Activated CD4-positive, CD25-positive, alpha-beta regulatory T cell treated with anti-CD3 and anti-CD28 coated beads, Interleukin-2, amount 50 U/mL, for 16 hours (primary cell): ENCODE data around the gene EXD1.

ENCODE experiments used
- DNase-seq: peaks from one replicate; pipeline ENCODE4 v3.0.0-alpha.2; 2020; ENCODE audit warnings: low read depth, low spot score

The EXD1 gene

DNA sequence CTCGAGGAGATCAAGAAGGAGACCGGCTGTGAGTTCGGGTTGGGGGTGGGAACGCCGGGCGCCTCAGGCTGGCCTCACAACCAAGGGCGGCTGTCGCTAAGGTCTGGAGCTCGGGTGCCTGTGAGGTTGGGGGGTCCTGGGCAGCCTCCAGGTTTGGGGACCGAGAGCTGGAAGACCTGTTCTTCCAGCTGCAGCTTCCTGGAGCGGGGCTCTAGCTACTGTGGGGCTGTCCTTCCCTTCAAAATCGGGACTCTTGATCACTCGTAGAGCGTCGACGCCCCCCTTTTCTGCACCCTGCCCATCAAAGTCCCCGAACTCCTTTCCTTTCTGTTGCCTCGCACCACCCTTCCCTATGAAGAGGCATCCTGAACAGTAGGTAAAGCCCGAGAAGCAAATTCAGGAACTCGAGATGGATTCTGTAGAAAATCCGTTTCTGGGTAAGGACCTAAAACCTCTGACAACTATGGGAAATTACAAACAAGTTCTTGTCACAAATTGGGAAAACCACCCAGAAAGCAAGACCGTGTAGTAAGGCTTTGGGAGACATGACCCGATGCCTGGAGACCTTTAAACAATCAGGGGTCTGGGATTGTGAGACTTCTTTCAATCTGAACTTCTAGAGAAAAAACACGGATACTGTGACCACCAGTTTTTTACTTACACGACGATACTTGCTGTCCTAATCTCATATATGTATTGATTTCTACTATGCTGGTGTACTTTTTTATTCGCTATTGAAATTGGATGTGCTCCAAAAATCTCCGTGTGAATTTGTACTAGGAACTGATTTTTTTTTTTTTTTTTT, 1.1 kb upstream of the EXD1 start:
- DNase-seq = no peak

DNA sequence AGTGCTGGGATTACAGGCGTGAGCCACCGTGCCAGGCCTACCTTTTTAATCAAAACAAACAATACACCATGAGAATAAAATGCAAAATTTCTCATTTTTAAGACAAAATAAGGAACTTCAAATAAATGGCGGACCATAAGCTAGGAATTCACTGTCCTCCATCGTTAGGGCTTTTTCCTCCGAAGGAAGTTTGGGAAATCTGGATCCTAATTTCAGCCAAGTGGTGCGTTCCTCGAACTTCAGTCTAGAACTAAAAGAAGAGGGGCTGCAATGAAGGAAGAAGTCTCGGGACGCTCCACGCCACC, 260 bp downstream of the EXD1 start:
- DNase-seq = no peak

DNA sequence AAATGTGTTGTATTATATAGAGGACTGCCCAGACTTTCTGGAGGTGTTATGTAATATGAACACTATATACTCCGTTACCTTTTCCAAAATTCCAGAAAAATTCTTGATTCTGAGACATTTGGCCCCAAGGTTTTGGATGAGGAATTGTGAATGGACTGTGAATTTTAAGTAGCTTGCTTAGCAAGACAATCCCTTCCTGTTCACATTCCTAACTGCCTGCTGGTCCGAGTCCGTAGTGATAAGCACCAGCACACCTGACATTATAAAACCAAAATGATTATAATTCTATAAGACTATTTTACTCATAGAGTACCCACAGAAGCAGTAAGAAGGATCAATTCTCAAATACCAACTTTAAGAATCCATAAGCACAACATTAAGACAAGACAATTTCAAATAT, 11.2 kb downstream of the EXD1 start:
- DNase-seq = no peak

DNA sequence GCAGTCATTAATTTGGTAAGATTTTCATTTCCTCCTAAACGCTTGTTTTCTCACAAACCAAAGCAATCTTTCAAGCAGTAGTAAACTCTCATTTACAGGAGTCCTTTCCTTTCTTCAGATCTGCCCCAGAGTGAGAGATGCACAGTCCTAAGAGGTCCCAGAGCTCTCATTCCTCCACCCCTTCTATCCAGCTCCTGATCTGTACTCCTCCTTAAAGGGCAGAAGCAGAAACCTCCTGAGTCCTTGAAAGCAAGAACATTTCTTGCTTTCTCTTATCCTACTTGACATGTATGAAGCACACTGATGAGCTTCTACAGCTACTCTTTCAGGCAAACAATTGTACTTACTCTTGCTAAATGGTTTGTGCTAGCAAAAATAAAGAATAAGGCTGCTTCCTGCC, 11.7 kb downstream of the EXD1 start:
- no peak for DNase-seq

DNA sequence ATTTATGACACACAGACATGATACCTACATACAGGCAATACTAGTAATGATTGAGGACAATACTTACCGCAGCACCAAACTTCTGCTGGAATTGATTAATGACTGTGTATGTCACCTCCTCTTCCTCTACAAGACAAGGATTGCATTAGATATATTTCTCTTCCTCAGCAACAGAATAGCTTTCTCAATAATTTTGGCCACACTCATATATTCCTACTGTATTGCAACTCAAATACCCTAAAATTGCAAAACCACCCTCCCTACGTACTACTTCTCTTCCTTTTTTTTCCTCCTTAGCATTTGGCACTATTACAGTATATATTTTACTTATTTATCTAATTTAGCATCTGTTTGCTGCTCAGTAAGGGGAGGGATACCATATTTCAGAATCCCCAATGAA, 14.8 kb downstream of the EXD1 start:
- no peak for DNase-seq

DNA sequence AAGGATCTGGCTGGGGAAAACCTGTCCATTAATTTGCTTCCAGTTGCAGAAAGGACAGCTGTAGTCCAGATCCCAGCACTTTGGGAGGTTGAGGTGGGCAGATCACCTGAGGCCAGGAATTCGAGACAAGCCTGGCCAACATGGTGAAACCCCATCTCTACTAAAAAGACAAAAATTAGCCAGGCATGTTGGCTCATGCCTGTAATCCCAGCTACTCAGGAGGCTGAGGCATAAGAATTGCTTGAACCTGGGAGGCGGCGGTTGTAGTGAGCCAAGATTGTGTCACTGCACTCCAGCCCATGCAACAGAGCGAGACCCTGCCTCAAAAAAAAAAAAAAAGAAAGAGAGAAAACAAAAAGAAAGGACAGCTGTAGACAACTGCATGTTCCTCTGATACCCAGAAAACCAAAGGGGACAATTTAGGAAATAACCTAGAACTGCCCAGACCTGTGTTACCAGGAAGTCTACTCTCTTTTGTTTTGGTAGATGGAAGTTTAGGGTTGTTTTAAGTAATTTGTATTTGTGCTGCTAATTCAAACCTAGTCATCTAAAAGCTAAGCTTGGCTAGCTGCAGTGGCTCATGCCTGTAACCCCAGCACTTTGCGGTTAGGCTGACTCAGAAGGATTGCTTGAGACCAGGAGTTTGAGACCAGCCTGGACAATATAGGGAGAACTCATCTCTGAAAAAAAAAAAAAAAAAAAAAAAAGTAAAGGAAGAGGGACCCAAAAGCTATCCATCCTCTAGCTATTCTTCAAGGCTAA, 22.7 kb downstream of the EXD1 start:
- DNase-seq = no peak

DNA sequence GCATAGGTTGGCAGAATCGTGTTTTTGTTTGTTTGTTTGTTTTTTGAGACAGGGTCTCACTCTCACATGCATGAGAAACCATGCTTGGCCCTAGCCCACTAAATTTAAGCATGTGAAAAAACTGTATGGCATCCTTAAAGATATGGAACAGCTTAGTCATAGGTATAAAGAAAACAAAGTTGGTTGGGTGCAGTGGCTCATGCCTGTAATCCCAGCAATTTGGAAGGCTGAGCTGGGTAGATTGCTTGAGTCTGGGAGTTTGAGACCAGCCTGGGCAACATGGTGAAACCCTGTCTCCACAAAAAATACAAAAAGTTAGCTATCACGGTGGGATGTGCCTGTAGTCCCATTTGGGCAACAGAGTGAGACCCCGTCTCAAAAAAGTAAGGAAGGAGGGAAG, 25.2 kb downstream of the EXD1 start:
- no peak for DNase-seq

DNA sequence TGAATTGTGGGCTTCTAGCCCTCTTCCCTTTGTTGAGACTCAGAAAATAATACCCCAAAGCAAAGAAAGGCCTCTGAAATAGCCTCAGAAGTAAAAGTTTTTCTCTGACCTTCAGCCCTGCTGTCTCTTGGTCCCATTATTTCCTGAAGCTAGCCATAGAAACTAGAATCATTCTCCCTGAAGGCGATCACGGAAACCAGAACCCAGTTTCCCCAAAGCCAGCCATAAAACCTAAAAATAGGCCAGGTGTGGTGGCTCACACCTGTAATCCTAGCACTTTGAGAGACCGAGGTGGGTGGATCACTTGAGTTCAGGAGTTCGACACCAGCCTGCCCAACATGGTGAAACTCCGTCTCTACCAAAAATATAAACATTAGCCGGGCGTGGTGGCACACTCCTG, 27.2 kb downstream of the EXD1 start:
- no peak for DNase-seq

DNA sequence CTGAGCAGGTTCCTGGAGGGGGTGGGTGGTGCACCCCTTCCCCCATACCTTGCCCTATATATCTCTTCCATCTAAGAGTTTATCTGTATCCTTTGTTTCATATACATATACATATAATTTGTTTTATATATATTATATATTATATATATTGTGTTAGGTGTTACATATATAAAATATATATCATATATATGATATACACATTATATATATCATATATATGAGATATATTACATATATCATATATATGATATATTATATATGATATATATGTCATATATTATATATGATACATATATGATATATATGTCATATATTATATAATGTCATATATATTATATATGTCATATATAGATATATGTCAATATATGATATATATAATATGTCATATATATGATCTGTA, 31.1 kb downstream of the EXD1 start:
- DNase-seq = no peak

DNA sequence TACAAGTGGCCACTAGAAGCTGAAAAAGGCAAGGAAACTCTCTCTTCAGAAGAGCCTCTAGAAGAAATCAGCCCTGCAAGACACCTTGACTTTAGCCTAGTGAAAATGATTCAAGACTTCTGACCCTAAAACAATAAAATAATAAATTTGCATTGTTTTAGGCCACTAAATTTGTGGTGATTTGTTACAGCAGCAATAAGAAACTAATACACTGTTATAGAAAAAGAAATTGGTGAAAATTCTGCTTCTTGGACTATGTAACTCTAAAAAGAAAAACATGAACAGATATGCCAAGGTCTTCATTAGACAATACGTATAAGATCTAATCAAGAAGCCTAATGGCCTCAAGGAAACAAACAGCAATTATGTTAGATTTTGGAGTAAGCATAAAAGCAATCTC, 36.1 kb downstream of the EXD1 start:
- no peak for DNase-seq

DNA sequence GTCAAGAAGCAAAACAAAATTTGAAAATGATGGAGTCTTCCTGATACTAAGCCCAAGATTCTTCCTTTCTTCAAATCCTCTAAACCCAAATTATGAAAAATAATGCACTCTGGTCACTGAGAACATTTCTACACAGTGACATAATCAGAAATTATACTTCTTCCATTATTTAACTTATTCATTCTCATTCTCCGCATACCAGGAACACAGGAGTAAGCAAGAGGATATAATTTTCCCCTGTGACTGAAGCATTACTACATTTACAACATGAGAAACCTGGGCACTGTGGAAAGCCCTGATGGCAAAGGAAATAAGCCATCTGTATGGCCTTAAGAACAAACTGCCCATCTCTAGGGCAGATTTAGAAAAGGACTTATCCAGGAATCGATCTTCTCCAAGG, 47.0 kb downstream of the EXD1 start:
- no peak for DNase-seq

DNA sequence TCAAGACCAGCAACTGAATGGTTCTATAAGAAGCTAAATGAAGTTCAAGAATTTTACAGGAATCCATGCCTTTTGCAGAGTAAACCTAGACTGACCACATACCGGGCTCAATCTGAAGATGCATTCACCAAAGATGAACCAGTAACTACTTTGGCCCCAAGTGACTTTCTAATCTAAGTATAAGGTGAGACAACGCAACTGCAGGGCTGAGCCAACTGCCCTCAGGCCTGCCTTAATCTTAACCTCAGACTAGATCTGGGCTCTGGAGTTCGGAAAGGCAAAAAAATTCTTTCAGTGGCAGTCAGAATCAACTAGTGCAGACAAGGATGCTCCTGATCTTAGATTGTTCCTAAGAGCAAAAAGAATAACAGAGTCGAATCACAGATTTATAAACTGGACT, 48.3 kb downstream of the EXD1 start:
- no peak for DNase-seq

DNA sequence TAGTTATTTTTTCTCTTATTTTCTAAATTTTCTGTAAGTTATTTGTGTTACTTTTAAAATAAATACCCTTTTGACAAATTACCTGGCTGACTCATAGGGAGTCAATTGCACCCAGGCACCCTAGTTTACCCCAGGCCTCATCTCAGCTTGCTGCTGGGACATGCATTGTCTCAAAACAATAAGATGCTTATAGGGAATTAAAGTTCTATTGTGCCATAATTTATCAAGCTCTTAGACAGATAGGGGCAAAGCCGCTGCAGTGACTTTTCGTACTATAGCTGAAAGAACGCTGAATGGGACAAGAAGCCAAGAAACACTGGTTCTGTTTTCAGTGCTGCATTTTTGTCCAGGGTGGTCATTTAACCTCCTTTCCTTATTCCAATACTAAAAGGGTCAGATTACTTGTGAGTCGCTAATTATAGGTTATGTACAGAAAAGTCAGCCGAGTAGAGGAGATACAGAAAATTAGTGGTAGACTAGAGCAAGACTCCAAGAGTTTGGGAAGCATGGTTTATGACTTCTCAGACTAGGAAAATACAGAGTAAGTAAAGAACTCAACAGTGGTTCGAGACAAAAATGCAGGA, 50.3 kb downstream of the EXD1 start:
- no peak for DNase-seq

DNA sequence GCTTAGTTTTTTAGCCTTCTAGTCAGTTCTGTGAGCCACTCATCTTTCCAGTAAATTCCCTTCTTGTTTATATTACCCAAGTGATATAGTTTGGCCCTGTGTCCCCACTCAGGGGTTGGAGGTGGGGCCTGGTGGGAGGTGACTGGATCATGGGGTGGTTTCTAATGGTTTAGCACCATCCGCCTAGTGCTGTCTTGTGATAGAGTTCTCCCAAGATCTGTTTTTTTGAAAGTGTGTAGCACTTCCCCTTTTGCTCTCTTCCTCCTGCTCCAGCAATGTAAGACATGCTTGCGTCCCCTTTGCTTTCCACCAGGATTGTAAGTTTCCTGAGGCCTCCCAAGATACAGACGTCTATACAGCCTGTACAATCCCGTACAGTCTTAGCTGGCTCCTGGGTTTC, 60.8 kb downstream of the EXD1 start:
- no peak for DNase-seq

DNA sequence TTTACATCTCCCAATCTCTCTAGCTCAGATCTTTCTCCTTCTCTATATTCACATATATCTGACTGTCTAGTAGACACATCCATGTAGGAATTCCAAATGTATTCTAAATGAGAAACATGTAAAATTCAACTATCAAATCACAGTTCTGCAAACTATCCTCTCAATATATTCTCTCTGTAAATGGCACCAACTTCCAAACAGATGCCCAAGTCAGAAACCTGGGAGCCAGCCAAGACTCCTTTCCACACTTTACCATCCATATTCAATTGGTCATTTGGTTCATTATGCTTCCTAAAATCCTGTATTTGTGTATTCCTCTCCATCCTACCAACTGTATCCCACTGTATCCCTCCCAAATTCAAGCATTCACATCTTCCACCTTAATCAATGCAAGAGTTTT, 61.5 kb downstream of the EXD1 start:
- no peak for DNase-seq

DNA sequence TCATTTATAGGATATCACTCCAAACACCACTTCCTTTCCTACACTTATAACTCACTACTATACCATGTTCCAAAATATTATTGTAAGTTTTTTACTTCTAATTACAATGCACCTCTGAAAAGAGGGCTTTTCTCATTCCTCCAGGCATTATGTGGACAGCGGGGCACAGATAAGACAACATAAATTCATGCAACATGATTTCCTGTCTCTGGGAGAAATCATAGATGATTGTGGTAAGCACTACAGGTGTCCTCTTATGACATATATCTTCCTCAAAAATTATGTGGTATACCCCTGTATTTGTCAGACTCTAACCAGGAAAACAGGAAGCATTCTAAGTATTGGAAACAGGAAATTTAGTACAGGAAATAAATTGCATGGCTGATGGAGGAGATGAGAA, 68.8 kb downstream of the EXD1 start:
- DNase-seq = no peak

DNA sequence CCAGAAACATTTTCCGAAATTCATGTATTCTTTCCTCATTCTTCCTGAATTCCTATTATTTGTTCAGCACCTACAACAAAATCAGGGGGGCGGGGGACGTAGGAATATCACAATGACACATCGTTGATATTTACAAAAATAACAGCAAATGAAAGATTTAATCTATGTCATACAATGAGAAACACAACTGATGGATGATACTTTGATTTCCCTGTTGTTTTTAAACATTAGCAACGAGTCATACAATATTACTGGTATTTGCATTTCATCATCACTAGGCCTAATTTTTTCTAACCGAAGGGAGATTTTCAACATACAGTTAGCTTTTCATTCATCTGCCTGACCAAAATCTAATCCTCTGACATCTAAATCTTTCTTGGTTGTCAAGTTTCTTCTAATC, 69.2 kb downstream of the EXD1 start:
- no peak for DNase-seq

DNA sequence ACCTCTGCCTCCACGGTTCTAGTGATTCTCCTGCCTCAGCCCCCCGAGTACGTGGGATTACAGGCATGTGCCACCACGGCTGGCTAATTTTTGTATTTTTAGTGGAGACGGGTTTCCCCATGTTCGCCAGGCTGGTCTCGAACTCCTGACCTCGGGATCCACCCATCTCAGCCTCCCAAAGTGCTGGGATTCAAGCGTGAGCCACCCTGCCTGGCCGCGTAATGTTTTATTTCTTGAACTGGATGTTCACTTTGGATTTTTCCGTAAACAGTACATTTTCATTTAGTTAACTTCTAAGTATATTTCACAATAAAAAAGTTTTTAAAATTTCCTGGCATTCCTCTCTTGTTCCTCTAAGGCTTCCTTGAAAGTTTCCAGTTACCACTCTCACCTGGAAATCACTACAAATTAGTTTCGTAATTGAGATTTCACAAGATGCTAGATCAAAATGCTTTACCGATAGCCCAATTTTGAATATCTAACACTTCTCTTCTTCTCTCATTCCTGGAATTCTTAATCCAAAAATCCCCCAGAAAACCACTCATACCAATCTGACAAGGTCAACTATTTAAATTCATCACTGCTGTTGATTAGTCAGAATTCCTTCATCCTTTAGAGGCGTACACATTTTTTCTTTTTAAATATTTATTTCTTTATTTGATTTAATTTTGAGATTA, 69.8 kb downstream of the EXD1 start:
- no peak for DNase-seq

DNA sequence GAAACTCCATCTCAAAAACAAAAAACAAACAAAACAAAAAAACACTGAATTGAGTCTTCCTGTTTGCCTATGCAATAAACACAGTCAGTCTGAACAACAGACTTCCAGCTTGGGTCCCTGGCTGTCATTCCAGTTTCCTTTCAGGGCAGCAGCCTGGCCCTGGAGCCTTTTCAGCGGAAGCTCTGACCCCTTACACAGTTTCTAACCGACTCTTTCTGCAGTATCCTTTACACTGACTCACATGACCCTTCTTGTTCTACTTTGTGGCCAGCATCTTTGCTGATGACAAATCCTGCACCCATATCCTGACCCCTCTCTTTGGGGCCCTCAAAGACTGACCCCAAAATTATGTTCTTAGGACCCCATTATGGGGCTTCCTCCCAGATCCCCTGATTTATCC, 76.1 kb downstream of the EXD1 start:
- no peak for DNase-seq

DNA sequence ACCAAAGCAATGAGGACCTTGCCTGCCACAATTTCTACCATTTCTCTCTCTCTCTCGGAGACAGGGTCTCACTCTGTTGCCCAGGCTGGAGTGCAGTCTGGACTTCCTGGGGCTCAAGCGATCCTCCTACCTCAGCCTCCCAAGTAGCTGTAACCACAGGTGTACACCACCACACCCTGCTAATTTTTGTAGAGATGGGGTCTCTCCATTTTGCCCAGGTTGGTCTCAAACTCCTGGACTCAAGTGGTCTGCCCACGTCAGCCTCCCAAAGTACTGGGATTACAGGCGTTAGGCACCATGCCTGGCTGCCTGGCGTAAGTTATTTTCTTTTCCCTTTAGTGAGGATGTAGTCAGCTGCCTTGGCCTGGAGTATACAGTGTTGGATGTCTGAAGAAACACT, 76.8 kb downstream of the EXD1 start:
- no peak for DNase-seq

DNA sequence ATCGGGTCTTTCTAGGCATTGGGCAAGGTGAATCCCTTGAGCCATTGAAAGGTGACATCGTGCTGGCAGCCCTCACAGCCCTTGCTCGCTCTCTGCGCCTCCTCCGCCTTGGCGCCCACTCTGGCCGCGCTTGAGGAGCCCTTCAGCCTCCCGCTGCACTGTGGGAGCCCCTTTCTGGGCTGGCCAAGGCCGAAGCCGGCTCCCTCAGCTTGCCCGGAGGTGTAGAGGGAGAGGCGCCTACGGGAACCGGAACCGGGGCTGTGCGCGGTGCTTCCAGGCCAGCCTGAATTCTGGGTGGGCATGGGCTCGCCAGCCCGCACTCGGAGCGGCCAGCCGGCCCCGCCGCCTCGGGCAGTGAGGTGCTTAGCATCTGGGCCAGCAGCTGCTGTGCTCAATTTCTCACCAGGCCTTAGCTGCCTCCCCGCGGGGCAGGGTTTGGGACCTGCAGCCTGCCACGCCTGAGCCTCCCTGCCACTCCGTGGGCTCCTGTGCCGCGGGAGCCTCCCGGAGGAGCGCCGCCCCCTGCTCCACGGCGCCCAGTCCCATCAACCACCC, 79.0 kb downstream of the EXD1 start:
- no peak for DNase-seq

DNA sequence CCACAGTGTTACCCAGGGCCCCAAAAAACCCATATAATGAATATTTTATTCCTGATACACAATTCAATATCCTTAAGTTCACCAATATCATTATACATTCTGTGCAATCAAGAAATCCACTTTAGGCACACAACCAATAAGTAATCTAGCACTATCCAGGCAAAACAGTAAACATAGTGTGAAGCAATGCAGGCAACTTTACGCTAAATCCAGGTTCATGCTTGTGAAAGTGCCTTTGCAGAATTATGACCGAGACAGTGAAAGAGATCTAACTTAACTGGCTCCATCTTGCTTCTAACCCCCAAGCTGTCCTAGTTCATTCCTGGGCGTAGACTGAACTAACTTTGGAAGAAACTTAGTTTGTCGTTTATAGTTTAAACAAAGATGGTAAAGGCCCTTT, 80.3 kb downstream of the EXD1 start:
- no peak for DNase-seq
